Measurements from ENCODE around the gene PIK3CA. TPM values are rescaled to one million over a fixed set of nuclear protein-coding genes. Genes with fewer than 3 reads are reported as not detected.

PIK3CA gene
- total RNA-seq, 1 donor from 2014 or later, result 17.6 TPM

- no peak for TF ChIP-seq CTCF (conservative IDR thresholded peaks at IDR 0.05)
- no peaks in the 10 kb centered on the region for H3K9me3 Mint-ChIP-seq
- H3K27ac Mint-ChIP-seq, result no peak overlapping the region
- peaks cover 4% of the 10 kb centered on the region for H3K4me1 Mint-ChIP-seq (ENCODE audit: unreplicated experiment)
- peaks cover 6% of the 10 kb centered on the region for H3K27me3 Mint-ChIP-seq
- DNase-seq (ENCODE audit: extremely low spot score, unreplicated experiment), result no peak
- H3K4me3 Mint-ChIP-seq, result no peak overlapping the region
- no peaks in the 10 kb centered on the region for H3K36me3 Mint-ChIP-seq
Observed at GRCh38 chr3:179286331-179286730, 138.2 kb downstream of the PIK3CA start.

GRCh38 chr3:179288845-179289244 lies 140.7 kb downstream of the PIK3CA start:
- Mint-ChIP-seq H3K36me3 (no peaks in the 10 kb centered on the region), H3K4me3 (no peak overlapping the region), H3K27me3 (no peaks in the 10 kb centered on the region), H3K4me1 (ENCODE audit: unreplicated experiment) (peaks cover 13% of the 10 kb centered on the region), H3K27ac (no peak overlapping the region), H3K9me3 (no peaks in the 10 kb centered on the region)
- no peak for DNase-seq (ENCODE audit: extremely low spot score, unreplicated experiment)
- no peak for TF ChIP-seq CTCF (conservative IDR thresholded peaks at IDR 0.05)

GRCh38 chr3:179289295-179289694 lies 141.1 kb downstream of the PIK3CA start:
- no peaks in the 10 kb centered on the region for H3K36me3 Mint-ChIP-seq
- TF ChIP-seq CTCF (conservative IDR thresholded peaks at IDR 0.05), result no peak
- no peak for DNase-seq (ENCODE audit: extremely low spot score, unreplicated experiment)
- H3K27me3 Mint-ChIP-seq, result no peaks in the 10 kb centered on the region
- H3K9me3 Mint-ChIP-seq, result no peaks in the 10 kb centered on the region
- peaks cover 13% of the 10 kb centered on the region for H3K4me1 Mint-ChIP-seq (ENCODE audit: unreplicated experiment)
- no peak overlapping the region for H3K27ac Mint-ChIP-seq
- H3K4me3 Mint-ChIP-seq, result no peak overlapping the region

Other genes with a start within 250 kb of the PIK3CA start
- 25.7 and 40.1 TPM in 2 replicates for gene ZMAT3, start 76.5 kb upstream of the PIK3CA start, total RNA-seq (ENCODE audit: low replicate concordance)
- 2.0 and 2.4 TPM in 2 replicates for gene KCNMB3, start 102.8 kb downstream of the PIK3CA start, total RNA-seq (ENCODE audit: low replicate concordance)
- gene ZNF639, start 174.7 kb downstream of the PIK3CA start, total RNA-seq (ENCODE audit: low replicate concordance), result 24.9 and 33.2 TPM in 2 replicates
- 42.3 and 53.3 TPM in 2 replicates for gene MFN1, start 199.4 kb downstream of the PIK3CA start, total RNA-seq (ENCODE audit: low replicate concordance)

All from type B pancreatic cell (in vitro differentiated cells).